Smooth muscle cell (in vitro differentiated cells): ENCODE data around the gene ETV3. TPM values are rescaled to one million over a fixed set of nuclear protein-coding genes. Genes with fewer than 3 reads are reported as not detected.

ENCODE experiments used
- DNase-seq: peaks from one replicate; lab custom pipeline; 2025; ENCODE audit not compliant: unreplicated experiment; lab: John Stamatoyannopoulos, UW
- H2AFZ ChIP-seq: fragments of 200-600 bp; sonication (generic); 2 replicates; pipeline ENCODE4 v1.6.0; 2016; ENCODE audit warnings: antibody characterized with exemption, low read depth, mild to moderate bottlenecking
- H3F3A ChIP-seq: fragments of 200-600 bp; sonication (generic); 2 replicates; pipeline ENCODE4 v1.6.0; 2017; ENCODE audit warnings: antibody characterized with exemption, low read depth
- H3K27ac ChIP-seq: fragments of 200-600 bp; sonication (generic); 2 replicates; pipeline ENCODE4 v1.5.1; 2016; ENCODE audit warnings: low read depth, mild to moderate bottlenecking
- H3K27me3 ChIP-seq: fragments of 200-600 bp; sonication (generic); 2 replicates; pipeline ENCODE4 v1.6.1; 2016; ENCODE audit warnings: low read depth, mild to moderate bottlenecking
- H3K36me3 ChIP-seq: fragments of 200-600 bp; sonication (generic); 2 replicates; pipeline ENCODE4 v1.5.1; 2016; ENCODE audit warnings: low read depth
- H3K4me1 ChIP-seq: fragments of 200-600 bp; sonication (generic); 2 replicates; pipeline ENCODE4 v1.5.1; 2016; ENCODE audit warnings: low read depth
- H3K4me2 ChIP-seq: fragments of 200-600 bp; sonication (generic); 2 replicates; pipeline ENCODE4 v1.6.0; 2016; ENCODE audit warnings: mild to moderate bottlenecking
- H3K4me3 ChIP-seq: fragments of 200-600 bp; sonication (generic); 2 replicates; pipeline ENCODE4 v1.5.1; 2016; ENCODE audit warnings: mild to moderate bottlenecking
- H3K79me2 ChIP-seq: fragments of 200-600 bp; sonication (generic); 2 replicates; pipeline ENCODE4 v1.6.0; 2016; ENCODE audit warnings: low read depth, mild to moderate bottlenecking
- H3K9ac ChIP-seq: fragments of 200-600 bp; sonication (generic); 2 replicates; pipeline ENCODE4 v1.6.0; 2016; ENCODE audit warnings: low read depth
- H3K9me3 ChIP-seq: fragments of 200-600 bp; sonication (generic); replicated peaks from 2 replicates; pipeline ENCODE4 v1.5.1; 2016; ENCODE audit warnings: low read depth
- H4K20me1 ChIP-seq: fragments of 200-600 bp; sonication (generic); 2 replicates; pipeline ENCODE4 v1.6.0; 2016; ENCODE audit warnings: low read depth
- CTCF ChIP-seq: fragments of 200-600 bp; sonication (generic); IDR thresholded peaks from 2 replicates; pipeline ENCODE4 v1.5.1; 2017; ENCODE audit warnings: borderline replicate concordance, mild to moderate bottlenecking, antibody characterized with exemption; ENCODE audit not compliant: insufficient read depth, poor library complexity, severe bottlenecking
- WGBS: methylation state at CpG from one replicate; pipeline ENCODE4 v1.1.7; 2016; ENCODE audit warnings: low lambda C conversion rate; 5-methylcytosine and 5-hydroxymethylcytosine counted together
- polyA plus RNA-seq: library from polyadenylated mRNA; unstranded; fragments of >200 nt; fragmentation: Nextera tagmentation; extraction: Ambion mirVana; gene quantifications from 2 replicates; pipeline ENCODE4 v1.2.1, GENCODE V29; 2016
- total RNA-seq: library from RNA; depleted of rRNA; stranded (reverse); fragments of >200 nt; gene quantifications from 2 replicates; pipeline ENCODE4 v1.2.3, GENCODE V29; 2014

ETV3 gene
- total and polyA plus RNA-seq, 2 experiments from 2014 or later: 11.4 to 33.2 TPM

- no peaks in the 10 kb centered on the region for H3K9me3 ChIP-seq
- peak overlapping the region; percentile 91 for H3K4me2 ChIP-seq
- WGBS: 31% methylated on average over 1 of the region's 1 CpG
- H3K4me1 ChIP-seq: peaks cover 21% of the 10 kb centered on the region
- H3K9ac ChIP-seq: no peak overlapping the region
- no peaks in the 10 kb centered on the region for H3K27me3 ChIP-seq
- no peak overlapping the region for H3K4me3 ChIP-seq
- H3K79me2 ChIP-seq: peaks cover 49% of the 10 kb centered on the region
- no peak for TF ChIP-seq CTCF
- peaks cover 51% of the 10 kb centered on the region for H3F3A ChIP-seq
- peaks cover 22% of the 10 kb centered on the region for H3K36me3 ChIP-seq
- no peak for DNase-seq
- peak overlapping the region; percentile 99 for H3K27ac ChIP-seq
- H4K20me1 ChIP-seq: peaks cover 73% of the 10 kb centered on the region
- H2AFZ ChIP-seq: no peak overlapping the region
Observed at GRCh38 chr1:157135646-157136045, 2.5 kb downstream of the ETV3 start.

GRCh38 chr1:157135070-157135469, 3.1 kb downstream of the ETV3 start:
- peak overlapping the region; percentile 91 for H3K4me2 ChIP-seq
- H3K27me3 ChIP-seq: no peaks in the 10 kb centered on the region
- H3K79me2 ChIP-seq: peaks cover 55% of the 10 kb centered on the region
- H3K9ac ChIP-seq: peak overlapping the region; percentile 19
- peaks cover 28% of the 10 kb centered on the region for H3K36me3 ChIP-seq
- no peak overlapping the region for H3K4me3 ChIP-seq
- H4K20me1 ChIP-seq: peaks cover 79% of the 10 kb centered on the region
- H3K27ac ChIP-seq: peak overlapping the region; percentile 99
- 51% methylated on average over 2 of the region's 2 CpGs for WGBS
- no peak for DNase-seq
- H3K4me1 ChIP-seq: peaks cover 21% of the 10 kb centered on the region
- peaks cover 46% of the 10 kb centered on the region for H3F3A ChIP-seq
- no peaks in the 10 kb centered on the region for H3K9me3 ChIP-seq
- TF ChIP-seq CTCF: no peak
- H2AFZ ChIP-seq: no peak overlapping the region

GRCh38 chr1:157134442-157134841, 3.8 kb downstream of the ETV3 start:
- peaks cover 30% of the 10 kb centered on the region for H3K36me3 ChIP-seq
- 83% methylated on average over 4 of the region's 4 CpGs for WGBS

More at GRCh38 chr1:157134442-157134841, 3.8 kb downstream of the ETV3 start:
- H3K27ac ChIP-seq: peak overlapping the region; percentile 99
- peaks cover 57% of the 10 kb centered on the region for H3K79me2 ChIP-seq
- H3K27me3 ChIP-seq: no peaks in the 10 kb centered on the region
- peaks cover 17% of the 10 kb centered on the region for H3K4me1 ChIP-seq
- no peak for DNase-seq
- H2AFZ ChIP-seq: no peak overlapping the region
- H3K9ac ChIP-seq: peak overlapping the region; percentile 19
- peak overlapping the region; percentile 91 for H3K4me2 ChIP-seq
- H3K4me3 ChIP-seq: no peak overlapping the region
- H4K20me1 ChIP-seq: peaks cover 85% of the 10 kb centered on the region
- TF ChIP-seq CTCF: no peak
- H3F3A ChIP-seq: peaks cover 40% of the 10 kb centered on the region
- H3K9me3 ChIP-seq: no peaks in the 10 kb centered on the region
